ELR (cell line): ENCODE data around the gene ASPG.

Source experiments
- DNase-seq: peaks from one replicate; pipeline ENCODE4 v3.0.0-alpha.2; 2015; ENCODE audit warnings: low read depth

The ASPG gene

GRCh38 chr14:104163541-104163940 is 78.0 kb downstream of the ASPG start:
- DNase-seq, result no peak

- no peak for DNase-seq
Measured at GRCh38 chr14:104164041-104164440, 78.5 kb downstream of the ASPG start.

GRCh38 chr14:104164512-104164911 is 79.0 kb downstream of the ASPG start:
- no peak for DNase-seq
